HCT116 (cell line): ENCODE data around the gene MIPEP. TPM values are rescaled to one million over a fixed set of nuclear protein-coding genes. Genes with fewer than 3 reads are reported as not detected.

Source experiments
- ATAC-seq: fragments of 200-7000 bp; cut with Tn5 transposase; 2 replicates; pipeline ENCODE4 v1.9.1; 2020; ENCODE audit warnings: mild to moderate bottlenecking, moderate library complexity
- BruUV-seq: library from RNA; stranded (reverse); fragments of 400-500 nt; replicated peaks from 2 replicates; lab custom pipeline; 2021; lab: Mats Ljungman, UMichigan
- CTCF ChIA-PET: fragments of 300-600 bp; sonication (Branson Sonifier 250); formaldehyde crosslinking; loops from one replicate; lab custom pipeline; 2021; ENCODE audit warnings: antibody characterized with exemption; lab: Charles Lee
- POLR2A ChIA-PET: fragments of 300-600, 350-600 bp; sonication (Branson Sonifier 250); formaldehyde crosslinking; loops from one replicate; lab custom pipeline; 2021; ENCODE audit warnings: antibody characterized with exemption; lab: Charles Lee
- RAD21 ChIA-PET, 2 experiments: fragments of 300-600 bp; sonication (Branson Sonifier 250); formaldehyde crosslinking; loops; one replicate each; lab custom pipeline; 2023; ENCODE audit warnings: low total read pairs in 2 of 2; ENCODE audit not compliant: uncharacterized antibody in 2 of 2, unreplicated experiment in 2 of 2, low non-redundant PET in 1 of 2; lab: Charles Lee
- DNase-seq: peaks from one replicate; pipeline ENCODE4 v3.0.0-alpha.2; 2010; ENCODE audit warnings: low read depth, low spot score
- H2AFZ ChIP-seq: fragments of 200-600 bp; shearing (Covaris generic), sonication (generic); 2 replicates; pipeline ENCODE4 v1.6.1; 2017; ENCODE audit warnings: low read depth, mixed run types, mixed read lengths, antibody characterized with exemption, low read length; ENCODE audit not compliant: poor library complexity, severe bottlenecking
- H3K27ac ChIP-seq: 2 replicates; pipeline ENCODE4 v1.5.1; 2012; ENCODE audit warnings: low read depth, low read length
- H3K27me3 ChIP-seq: fragments of 200-600 bp; sonication (generic); 2 replicates; pipeline ENCODE4 v1.6.1; 2016; ENCODE audit warnings: mixed run types, low read length, mixed read lengths; ENCODE audit not compliant: insufficient read depth
- H3K36me3 ChIP-seq, 2 experiments: fragments of 200-500 bp in 1 of 2; fragments of 200-600 bp in 1 of 2; sonication (Bioruptor generic) in 1 of 2; sonication (generic) in 1 of 2; 2 replicates each; pipeline versions ENCODE4 v1.5.1 to v1.6.1; 2014 to 2016; ENCODE audit warnings: low read length in 2 of 2, inconsistent platforms in 1 of 2, mixed read lengths in 1 of 2, mixed run types in 1 of 2; ENCODE audit not compliant: insufficient read depth in 2 of 2, control insufficient read depth in 1 of 2
- H3K4me1 ChIP-seq, 2 experiments: fragments of 200-600 bp in 1 of 2; sonication (generic) in 1 of 2; 2 replicates each; pipeline versions ENCODE4 v1.5.1 to v1.6.1; 2012 to 2017; ENCODE audit warnings: low read length in 2 of 2, inconsistent platforms in 1 of 2, mild to moderate bottlenecking in 1 of 2, mixed read lengths in 1 of 2, mixed run types in 1 of 2, moderate library complexity in 1 of 2; ENCODE audit not compliant: insufficient read depth in 2 of 2, control insufficient read depth in 1 of 2
- H3K4me2 ChIP-seq: fragments of 200-600 bp; sonication (generic); 2 replicates; pipeline ENCODE4 v1.6.1; 2017; ENCODE audit warnings: mixed run types, low read length, mixed read lengths
- H3K4me3 ChIP-seq, 2 experiments: fragments of 200-600 bp in 1 of 2; sonication (generic) in 1 of 2; replicated peaks in 1 of 2; 2 replicates each; pipeline ENCODE4 v1.5.1; 2011 to 2016; ENCODE audit warnings: low read length in 2 of 2, control low read depth in 1 of 2, low read depth in 1 of 2, mild to moderate bottlenecking in 1 of 2, mixed read lengths in 1 of 2, mixed run types in 1 of 2
- H3K79me2 ChIP-seq: fragments of 200-600 bp; sonication (generic); 2 replicates; pipeline ENCODE4 v1.6.1; 2017; ENCODE audit warnings: mild to moderate bottlenecking, mixed run types, low read length, moderate library complexity, mixed read lengths; ENCODE audit not compliant: insufficient read depth
- H3K9ac ChIP-seq: fragments of 200-600 bp; sonication (generic); 2 replicates; pipeline ENCODE4 v1.6.1; 2016; ENCODE audit warnings: low read length, mixed read lengths
- H3K9me2 ChIP-seq: fragments of 200-600 bp; sonication (generic), shearing (Covaris generic); 2 replicates; pipeline ENCODE4 v1.6.1; 2017; ENCODE audit warnings: mixed run types, mild to moderate bottlenecking, moderate library complexity; ENCODE audit not compliant: insufficient read depth
- H3K9me3 ChIP-seq, 2 experiments: fragments of 200-500 bp in 1 of 2; fragments of 200-600 bp in 1 of 2; sonication (Bioruptor generic) in 1 of 2; sonication (generic) in 1 of 2; 2 replicates each; pipeline ENCODE4 v1.6.1; 2014 to 2017; ENCODE audit warnings: low read length in 2 of 2, mixed read lengths in 2 of 2, inconsistent platforms in 1 of 2, low read depth in 1 of 2, mild to moderate bottlenecking in 1 of 2, mixed run types in 1 of 2, moderate library complexity in 1 of 2; ENCODE audit not compliant: control insufficient read depth in 1 of 2, insufficient read depth in 1 of 2
- H4K20me1 ChIP-seq: fragments of 200-600 bp; sonication (generic), shearing (Covaris generic); 2 replicates; pipeline ENCODE4 v1.6.1; 2017; ENCODE audit warnings: mixed run types, mild to moderate bottlenecking, moderate library complexity; ENCODE audit not compliant: insufficient read depth
- CBX3 ChIP-seq: IDR thresholded peaks from 2 replicates; pipeline ENCODE4 v1.6.1; 2012; ENCODE audit warnings: low read depth
- CEBPB ChIP-seq: IDR thresholded peaks from 2 replicates; pipeline ENCODE4 v1.6.1; 2012; ENCODE audit warnings: low read depth
- EGR1 ChIP-seq: IDR thresholded peaks from 2 replicates; pipeline ENCODE4 v1.6.1; 2012; ENCODE audit warnings: low read depth
- ELF1 ChIP-seq: IDR thresholded peaks from 2 replicates; pipeline ENCODE4 v1.6.1; 2012; ENCODE audit warnings: low read depth, borderline replicate concordance
- EZH2 ChIP-seq: fragments of 200-600 bp; sonication (generic); IDR thresholded peaks from 2 replicates; pipeline ENCODE4 v1.6.1; 2017; ENCODE audit warnings: antibody characterized with exemption, mixed run types
- EZH2phosphoT487 ChIP-seq: fragments of 200-600 bp; IDR thresholded peaks from 2 replicates; pipeline ENCODE4 v1.6.1; 2018; ENCODE audit warnings: antibody characterized with exemption, borderline replicate concordance
- FOSL1 ChIP-seq: IDR thresholded peaks from 2 replicates; pipeline ENCODE4 v1.6.1; 2012; ENCODE audit warnings: low read depth
- POLR2A ChIP-seq: IDR thresholded peaks from 2 replicates; pipeline ENCODE4 v1.7.0; 2011; ENCODE audit warnings: borderline replicate concordance; ENCODE audit not compliant: insufficient read depth, insufficient read length; ENCODE audit errors: extremely low read depth
- POLR2AphosphoS5 ChIP-seq: IDR thresholded peaks from 2 replicates; pipeline ENCODE4 v1.6.1; 2011; ENCODE audit warnings: mild to moderate bottlenecking, low read depth, low read length, moderate library complexity
- RAD21 ChIP-seq: IDR thresholded peaks from 2 replicates; pipeline ENCODE4 v1.6.1; 2012; ENCODE audit warnings: low read depth, mild to moderate bottlenecking
- SIN3A ChIP-seq: IDR thresholded peaks from 2 replicates; pipeline ENCODE4 v1.6.1; 2012; ENCODE audit warnings: low read depth
- SP1 ChIP-seq: IDR thresholded peaks from 2 replicates; pipeline ENCODE4 v1.6.1; 2012; ENCODE audit warnings: low read depth
- SRF ChIP-seq: IDR thresholded peaks from 2 replicates; pipeline ENCODE4 v1.6.1; 2012; ENCODE audit warnings: low read depth
- TCF7L2 ChIP-seq: IDR thresholded peaks from 2 replicates; pipeline ENCODE4 v1.7.0; 2011; ENCODE audit warnings: borderline replicate concordance, inconsistent platforms; ENCODE audit not compliant: insufficient read depth, insufficient read length; ENCODE audit errors: extremely low read depth
- YY1 ChIP-seq: IDR thresholded peaks from 2 replicates; pipeline ENCODE4 v1.6.1; 2011; ENCODE audit warnings: low read length, low read depth, moderate library complexity, mild to moderate bottlenecking; ENCODE audit not compliant: insufficient replicate concordance; ENCODE audit errors: extremely low read depth
- ZFX ChIP-seq: fragments of 450-650 bp; IDR thresholded peaks from 2 replicates; pipeline ENCODE4 v1.6.1; 2017
- ZNF274 ChIP-seq: fragments of 200-500 bp; sonication (Bioruptor generic); IDR thresholded peaks from 2 replicates; pipeline ENCODE4 v1.6.1; 2014; ENCODE audit warnings: mild to moderate bottlenecking, low read depth, low read length, inconsistent platforms
- intact Hi-C: fragments of 100-400 bp; cut with micrococcal nuclease; formaldehyde crosslinking; loops from 2 replicates; pipeline ENCODE4 v1.10.0; 2022
- total RNA-seq: library from RNA; stranded (reverse); gene quantifications from one replicate; pipeline ENCODE4 v1.2.1, GENCODE V29; 2021; ENCODE audit not compliant: unreplicated experiment
- TF ChIP-seq, protein P1 (sequence below): IDR thresholded peaks from 2 replicates; pipeline ENCODE4 v1.6.1; 2011; ENCODE audit warnings: mild to moderate bottlenecking, low read length, moderate library complexity; ENCODE audit not compliant: insufficient replicate concordance; ENCODE audit errors: extremely low read depth
- TF ChIP-seq, protein P2 (sequence below), 3 experiments: fragments of 200-600 bp in 1 of 3; sonication (generic) in 1 of 3; IDR thresholded peaks in 2 of 3; conservative IDR thresholded peaks in 1 of 3; 2 replicates each; pipeline ENCODE4 v1.5.1; 2012 to 2017; ENCODE audit warnings: low read depth in 2 of 3, low read length in 2 of 3, antibody characterized with exemption in 1 of 3, borderline replicate concordance in 1 of 3, control low read depth in 1 of 3, mild to moderate bottlenecking in 1 of 3, mixed read lengths in 1 of 3, mixed run types in 1 of 3, moderate library complexity in 1 of 3; ENCODE audit not compliant: insufficient read depth in 1 of 3
- TF ChIP-seq, protein P3 (sequence below): IDR thresholded peaks from 2 replicates; pipeline ENCODE4 v1.6.1; 2012

MIPEP gene
- total RNA-seq, 1 experiment from 2014 or later, result 33.3 TPM

DNA sequence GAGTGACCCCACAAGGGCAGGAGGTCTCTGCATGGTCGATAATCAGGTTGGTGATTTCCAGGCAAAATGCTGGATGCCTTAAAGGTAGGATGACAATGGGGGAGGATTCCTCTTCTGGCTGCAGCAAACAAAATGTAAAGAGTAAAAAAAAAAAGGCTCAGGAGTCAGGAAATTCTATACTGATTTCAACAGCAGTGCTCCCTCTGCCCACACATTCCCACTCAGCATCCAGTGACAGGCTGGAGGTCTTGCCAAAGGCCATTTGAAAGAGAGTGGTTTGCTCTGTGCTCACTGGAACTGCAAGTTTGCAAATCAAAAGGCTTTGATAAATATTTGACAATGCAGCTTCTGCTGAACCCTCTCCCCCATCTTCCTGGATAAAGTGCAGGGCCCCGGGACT is 183.6 kb downstream of the MIPEP start (continued):
- TF ChIP-seq, protein P1, sequence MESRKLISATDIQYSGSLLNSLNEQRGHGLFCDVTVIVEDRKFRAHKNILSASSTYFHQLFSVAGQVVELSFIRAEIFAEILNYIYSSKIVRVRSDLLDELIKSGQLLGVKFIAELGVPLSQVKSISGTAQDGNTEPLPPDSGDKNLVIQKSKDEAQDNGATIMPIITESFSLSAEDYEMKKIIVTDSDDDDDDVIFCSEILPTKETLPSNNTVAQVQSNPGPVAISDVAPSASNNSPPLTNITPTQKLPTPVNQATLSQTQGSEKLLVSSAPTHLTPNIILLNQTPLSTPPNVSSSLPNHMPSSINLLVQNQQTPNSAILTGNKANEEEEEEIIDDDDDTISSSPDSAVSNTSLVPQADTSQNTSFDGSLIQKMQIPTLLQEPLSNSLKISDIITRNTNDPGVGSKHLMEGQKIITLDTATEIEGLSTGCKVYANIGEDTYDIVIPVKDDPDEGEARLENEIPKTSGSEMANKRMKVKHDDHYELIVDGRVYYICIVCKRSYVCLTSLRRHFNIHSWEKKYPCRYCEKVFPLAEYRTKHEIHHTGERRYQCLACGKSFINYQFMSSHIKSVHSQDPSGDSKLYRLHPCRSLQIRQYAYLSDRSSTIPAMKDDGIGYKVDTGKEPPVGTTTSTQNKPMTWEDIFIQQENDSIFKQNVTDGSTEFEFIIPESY, result no peak

DNA sequence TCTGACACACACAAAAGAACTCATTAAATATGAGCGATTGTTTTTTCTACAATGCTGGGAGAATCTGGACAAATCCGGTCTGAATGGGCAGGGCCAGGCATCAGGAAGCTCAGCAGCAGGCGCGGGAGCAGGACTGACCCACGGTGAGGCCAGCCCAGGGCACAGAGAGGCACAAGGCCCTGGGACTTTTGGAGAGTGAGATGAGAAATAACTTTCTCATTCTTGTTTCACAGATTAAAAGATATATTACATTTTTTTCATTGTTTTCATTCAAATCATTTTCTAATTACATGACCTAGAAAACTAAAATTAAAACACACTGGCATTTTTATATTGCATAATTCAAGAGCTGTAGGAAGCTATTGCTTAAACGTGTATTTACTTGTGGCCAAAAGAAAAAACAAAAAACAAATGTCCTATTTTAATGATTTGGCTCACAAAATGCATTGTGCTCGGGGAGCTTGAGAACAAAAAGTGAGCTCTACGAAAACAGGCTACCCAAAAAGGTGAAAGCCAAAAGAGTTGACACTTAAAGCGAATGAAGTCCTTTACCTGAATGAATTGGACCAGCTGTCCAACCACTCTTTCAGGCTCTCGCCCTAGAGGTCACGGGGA is 185.8 kb downstream of the MIPEP start:
- ChIA-PET RAD21 (no interaction called here), POLR2A (interaction anchor here (0.7 kb wide), 1 partner anchor 525 kb away, joined by 3 read pairs; no protein-coding TSS in a partner anchor), CTCF (no interaction called here)
- BruUV-seq, result no TSS peak
- intact Hi-C loops, result no loop called here
- ATAC-seq (no peak), DNase-seq (no peak)
- Histone ChIP-seq H4K20me1 (no peaks in the 10 kb centered on the region), H3K4me1 (no peaks in the 10 kb centered on the region), H3K36me3 (no peaks in the 10 kb centered on the region), H3K9me2 (no peaks in the 10 kb centered on the region), H3K9me3 (no peaks in the 10 kb centered on the region), H3K4me3 (no peak overlapping the region), H3K79me2 (no peaks in the 10 kb centered on the region), H3K27ac (no peak overlapping the region), H3K4me2 (no peak overlapping the region), H2AFZ (no peak overlapping the region), H3K9ac (no peak overlapping the region), H3K27me3 (no peaks in the 10 kb centered on the region)
- TF ChIP-seq RAD21, result no peak
- no peak for TF ChIP-seq CBX3
- no peak for TF ChIP-seq EGR1
- no peak for TF ChIP-seq SIN3A
- TF ChIP-seq POLR2A, result no peak
- no peak for TF ChIP-seq FOSL1
- TF ChIP-seq ZNF274, result no peak
- TF ChIP-seq SP1, result no peak
- no peak for TF ChIP-seq EZH2phosphoT487
- no peak for TF ChIP-seq CEBPB
- TF ChIP-seq POLR2AphosphoS5, result no peak
- TF ChIP-seq EZH2, result no peak
- TF ChIP-seq, protein P2, sequence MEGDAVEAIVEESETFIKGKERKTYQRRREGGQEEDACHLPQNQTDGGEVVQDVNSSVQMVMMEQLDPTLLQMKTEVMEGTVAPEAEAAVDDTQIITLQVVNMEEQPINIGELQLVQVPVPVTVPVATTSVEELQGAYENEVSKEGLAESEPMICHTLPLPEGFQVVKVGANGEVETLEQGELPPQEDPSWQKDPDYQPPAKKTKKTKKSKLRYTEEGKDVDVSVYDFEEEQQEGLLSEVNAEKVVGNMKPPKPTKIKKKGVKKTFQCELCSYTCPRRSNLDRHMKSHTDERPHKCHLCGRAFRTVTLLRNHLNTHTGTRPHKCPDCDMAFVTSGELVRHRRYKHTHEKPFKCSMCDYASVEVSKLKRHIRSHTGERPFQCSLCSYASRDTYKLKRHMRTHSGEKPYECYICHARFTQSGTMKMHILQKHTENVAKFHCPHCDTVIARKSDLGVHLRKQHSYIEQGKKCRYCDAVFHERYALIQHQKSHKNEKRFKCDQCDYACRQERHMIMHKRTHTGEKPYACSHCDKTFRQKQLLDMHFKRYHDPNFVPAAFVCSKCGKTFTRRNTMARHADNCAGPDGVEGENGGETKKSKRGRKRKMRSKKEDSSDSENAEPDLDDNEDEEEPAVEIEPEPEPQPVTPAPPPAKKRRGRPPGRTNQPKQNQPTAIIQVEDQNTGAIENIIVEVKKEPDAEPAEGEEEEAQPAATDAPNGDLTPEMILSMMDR (IDR thresholded peaks at IDR 0.05 in 2 of 3, conservative IDR thresholded peaks at IDR 0.05 in 1 of 3; ENCODE audit: borderline replicate concordance in 1 of 3, insufficient read depth in 1 of 3, low read depth in 2 of 3, low read length in 2 of 3), result no peak
- TF ChIP-seq ELF1, result no peak
- no peak for TF ChIP-seq ZFX
- TF ChIP-seq TCF7L2, result no peak
- TF ChIP-seq YY1, result no peak
- TF ChIP-seq, protein P3, sequence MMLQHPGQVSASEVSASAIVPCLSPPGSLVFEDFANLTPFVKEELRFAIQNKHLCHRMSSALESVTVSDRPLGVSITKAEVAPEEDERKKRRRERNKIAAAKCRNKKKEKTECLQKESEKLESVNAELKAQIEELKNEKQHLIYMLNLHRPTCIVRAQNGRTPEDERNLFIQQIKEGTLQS, result no peak
- no peak for TF ChIP-seq SRF
